Motor neuron (in vitro differentiated cells): Measurements from ENCODE around the gene ZC3H13. TPM values are rescaled to one million over a fixed set of nuclear protein-coding genes. Genes with fewer than 3 reads are reported as not detected.

ENCODE experiments used
- ATAC-seq, 8 experiments: fragments of 200-7000 bp; cut with Tn5 transposase; replicated peaks in 6 of 8; 2 replicates each; pipeline ENCODE4 v1.8.0; 2021; ENCODE audit warnings: mild to moderate bottlenecking in 8 of 8, moderate library complexity in 8 of 8
- H3K27ac ChIP-seq, 2 donors: fragments of 250-450 bp; sonication (Bioruptor Pico); 2 replicates each; pipeline ENCODE4 v1.9.0; 2021; ENCODE audit warnings: antibody characterized with exemption in 2 of 2, mild to moderate bottlenecking in 2 of 2, moderate library complexity in 1 of 2
- H3K4me1 ChIP-seq, 2 donors: fragments of 250-450 bp; sonication (Bioruptor Pico); replicated peaks in 1 of 2; 2 replicates each; pipeline ENCODE4 v1.6.1; 2021; ENCODE audit warnings: antibody characterized with exemption in 2 of 2, mild to moderate bottlenecking in 2 of 2, moderate library complexity in 1 of 2
- H3K4me3 ChIP-seq, 5 donors: fragments of 250-450 bp; sonication (Bioruptor Pico); 2 replicates each; pipeline ENCODE4 v1.9.0; 2021; ENCODE audit warnings: antibody characterized with exemption in 5 of 5, mild to moderate bottlenecking in 5 of 5, moderate library complexity in 4 of 5
- WGBS, 10 experiments: fragments of 450-650 bp; shearing (Covaris generic); methylation state at CpG; one replicate each; pipeline ENCODE4 v1.0.0; 2022; 5-methylcytosine and 5-hydroxymethylcytosine counted together
- in situ Hi-C, 9 experiments: fragments of 400-800 bp; cut with MboI; loops; one replicate each; pipeline ENCODE4 v1.15.0; 2021; ENCODE audit warnings: low sequenced_read_pairs in 9 of 9, low pct_unique_long_range_greater_than_20kb in 2 of 9; ENCODE audit not compliant: unreplicated experiment in 9 of 9
- total RNA-seq, 8 experiments: library from RNA; unstranded; fragments of 300-600 nt; gene quantifications; 2 replicates each; pipeline versions ENCODE4 v1.2.3 to v1.2.4, GENCODE V29; 2022

ZC3H13 gene
- total RNA-seq, 8 experiments from 2014 or later = 25.1 to 48.5 (median 32.2) TPM

- in situ Hi-C loops = no loop called here
- WGBS, 10 experiments = 0 to 4% (median 0%) methylated on average over 3 to 7 of the region's 7 CpGs; no CpG with 5 or more reads in 3 of the 10 experiments
- peak in 1 of 8 experiments; percentile 2 for ATAC-seq
- Histone ChIP-seq H3K27ac (peak overlapping the region; percentile 91 to 93), H3K4me1 (peaks cover 2 to 24% of the 10 kb centered on the region in 2 donors), H3K4me3 (peak overlapping the region; percentile 65 to 87 (median 75))
Observed at GRCh38 chr13:46051968-46052318, 603 bp downstream of the ZC3H13 start.

GRCh38 chr13:46050771-46051170 is 1.8 kb downstream of the ZC3H13 start:
- peaks cover 2 to 24% of the 10 kb centered on the region in 2 donors for H3K4me1 ChIP-seq
- no peak for ATAC-seq
- no peak overlapping the region for H3K27ac ChIP-seq
- peak overlapping the region in 3 of 5 donors; percentile 65 to 87 (median 84) for H3K4me3 ChIP-seq
- in situ Hi-C loops = no loop called here

- 48 to 100% (median 96%) methylated on average over 1 to 2 of the region's 2 CpGs for WGBS, 10 experiments
- no peak for ATAC-seq
- Histone ChIP-seq H3K4me3 (no peak overlapping the region), H3K4me1 (peaks cover 0 to 9% of the 10 kb centered on the region in 2 donors), H3K27ac (no peak overlapping the region)
- in situ Hi-C loops = no loop called here
Observed at GRCh38 chr13:46045424-46045823, 7.1 kb downstream of the ZC3H13 start.

- Histone ChIP-seq H3K4me1 (no peaks in the 10 kb centered on the region), H3K27ac (no peak overlapping the region), H3K4me3 (no peak overlapping the region)
- ATAC-seq = no peak
- 83 to 100% (median 99%) methylated on average over 2 to 5 of the region's 5 CpGs for WGBS, 10 experiments
- in situ Hi-C loops = no loop called here
Observed at GRCh38 chr13:46043647-46044046, 8.9 kb downstream of the ZC3H13 start.

GRCh38 chr13:46041419-46041839 is 11.1 kb downstream of the ZC3H13 start:
- in situ Hi-C loops = no loop called here
- 4 to 100% (median 98%) methylated on average over 1 to 4 of the region's 4 CpGs; no CpG with 5 or more reads in 1 of the 10 experiments for WGBS, 10 experiments
- peak in 1 of 8 experiments; percentile 6 for ATAC-seq
- no peak overlapping the region for H3K27ac ChIP-seq
- no peak overlapping the region for H3K4me3 ChIP-seq
- H3K4me1 ChIP-seq = no peaks in the 10 kb centered on the region

- ATAC-seq = no peak
- Histone ChIP-seq H3K4me3 (no peak overlapping the region), H3K4me1 (no peaks in the 10 kb centered on the region), H3K27ac (no peak overlapping the region)
- in situ Hi-C loops = no loop called here
- 17 to 100% (median 57%) methylated on average over 1 to 2 of the region's 2 CpGs for WGBS, 10 experiments
Observed at GRCh38 chr13:46040763-46041162, 11.8 kb downstream of the ZC3H13 start.

GRCh38 chr13:46039411-46040182 is 12.9 kb downstream of the ZC3H13 start:
- in situ Hi-C loops = no loop called here
- Histone ChIP-seq H3K27ac (no peak overlapping the region), H3K4me1 (no peaks in the 10 kb centered on the region), H3K4me3 (no peak overlapping the region)
- WGBS, 10 experiments = 7 to 100% (median 80%) methylated on average over 1 to 6 of the region's 6 CpGs; no CpG with 5 or more reads in 1 of the 10 experiments
- peak in 3 of 8 experiments; percentile 86 to 89 (median 86) for ATAC-seq

- in situ Hi-C loops = no loop called here
- H3K4me1 ChIP-seq = no peaks in the 10 kb centered on the region
- no peak overlapping the region for H3K27ac ChIP-seq
- ATAC-seq = peak in 1 of 8 experiments; percentile 37
- H3K4me3 ChIP-seq = no peak overlapping the region
- 73 to 100% (median 95%) methylated on average over 1 to 4 of the region's 4 CpGs; no CpG with 5 or more reads in 3 of the 10 experiments for WGBS, 10 experiments
Observed at GRCh38 chr13:46038296-46038695, 14.2 kb downstream of the ZC3H13 start.

GRCh38 chr13:46035066-46035465 is 17.5 kb downstream of the ZC3H13 start:
- WGBS, 10 experiments = 0 to 100% (median 96%) methylated on average over 1 to 2 of the region's 2 CpGs; no CpG with 5 or more reads in 4 of the 10 experiments
- H3K4me3 ChIP-seq = no peak overlapping the region
- no peaks in the 10 kb centered on the region for H3K4me1 ChIP-seq
- ATAC-seq = no peak
- no peak overlapping the region for H3K27ac ChIP-seq
- in situ Hi-C loops = no loop called here

GRCh38 chr13:46032341-46032740 is 20.2 kb downstream of the ZC3H13 start:
- Histone ChIP-seq H3K27ac (no peak overlapping the region), H3K4me1 (no peaks in the 10 kb centered on the region), H3K4me3 (no peak overlapping the region)
- in situ Hi-C loops = no loop called here
- ATAC-seq = peak in 1 of 8 experiments; percentile 43

- ATAC-seq = no peak
- Histone ChIP-seq H3K4me3 (no peak overlapping the region), H3K4me1 (no peaks in the 10 kb centered on the region), H3K27ac (no peak overlapping the region)
- 79 to 100% (median 95%) methylated on average over 2 to 4 of the region's 4 CpGs for WGBS, 10 experiments
- in situ Hi-C loops = no loop called here
Observed at GRCh38 chr13:46031581-46032263, 20.8 kb downstream of the ZC3H13 start.

- Histone ChIP-seq H3K4me1 (no peaks in the 10 kb centered on the region), H3K4me3 (no peak overlapping the region), H3K27ac (no peak overlapping the region)
- in situ Hi-C loops = no loop called here
- 83 to 100% (median 100%) methylated on average over 1 to 4 of the region's 4 CpGs for WGBS, 10 experiments
- ATAC-seq = no peak
Observed at GRCh38 chr13:46025157-46025556, 27.4 kb downstream of the ZC3H13 start.

GRCh38 chr13:46022481-46022880 is 30.1 kb downstream of the ZC3H13 start:
- Histone ChIP-seq H3K27ac (no peak overlapping the region), H3K4me1 (no peaks in the 10 kb centered on the region), H3K4me3 (no peak overlapping the region)
- no peak for ATAC-seq
- WGBS, 10 experiments = 86 to 100% (median 100%) methylated on average over 1 to 2 of the region's 2 CpGs; no CpG with 5 or more reads in 1 of the 10 experiments
- in situ Hi-C loops = loop anchor here in 1 of 9 experiments (25.0 kb wide), 1 partner anchor 510 kb away; no protein-coding TSS in a partner anchor
